GF-D8 (cell line): ENCODE data around the gene SOS2.

ENCODE experiments used
- DNase-seq: peaks from one replicate; lab custom pipeline; 2025; lab: John Stamatoyannopoulos, UW

SOS2 gene

DNA sequence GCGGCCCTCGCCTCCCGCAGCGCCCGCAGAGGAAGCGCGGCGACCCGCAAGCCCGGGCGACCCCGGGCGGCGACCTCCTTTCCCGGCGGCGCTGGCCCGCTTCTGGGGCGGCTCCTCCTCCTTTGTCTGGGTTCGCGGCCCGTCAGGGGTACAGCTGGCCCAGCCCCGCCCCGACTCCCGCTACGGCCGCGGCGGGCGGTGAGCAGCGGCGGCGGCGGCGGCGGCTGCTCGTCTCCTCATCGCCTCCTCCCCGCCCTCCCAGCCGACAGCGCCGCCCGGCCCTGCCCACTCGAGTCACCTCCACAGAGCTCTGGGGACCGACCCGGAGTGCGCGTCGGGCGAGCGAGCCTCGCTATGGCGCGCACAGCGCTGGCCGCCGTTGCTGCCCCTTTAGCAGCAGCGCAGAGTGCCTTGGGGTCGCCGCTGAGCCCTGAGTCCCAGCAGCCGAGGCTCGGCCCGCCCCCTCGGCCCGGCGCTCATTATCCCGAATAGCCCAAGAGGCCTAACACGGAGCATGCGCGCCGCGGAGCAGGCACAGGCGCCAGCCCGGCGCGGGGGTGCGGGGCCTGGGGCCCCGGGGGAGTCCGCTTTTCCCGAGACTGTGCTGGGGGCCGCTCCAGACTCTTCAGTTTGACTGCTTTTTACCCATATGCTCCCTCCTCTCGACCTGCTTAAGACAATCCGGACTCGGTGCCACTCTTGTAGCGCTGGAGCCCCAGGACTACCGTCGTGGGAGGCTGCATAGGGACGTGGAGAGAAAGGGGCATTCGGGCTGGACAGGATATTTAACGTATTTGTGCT, at the start of gene SOS2:
Gene SOS2, minus strand, starts transcription at position 104 of the 801 bp plus-strand sequence. CDS start 295 bp downstream, outside the sequence.
- peak; percentile 69 for DNase-seq

DNA sequence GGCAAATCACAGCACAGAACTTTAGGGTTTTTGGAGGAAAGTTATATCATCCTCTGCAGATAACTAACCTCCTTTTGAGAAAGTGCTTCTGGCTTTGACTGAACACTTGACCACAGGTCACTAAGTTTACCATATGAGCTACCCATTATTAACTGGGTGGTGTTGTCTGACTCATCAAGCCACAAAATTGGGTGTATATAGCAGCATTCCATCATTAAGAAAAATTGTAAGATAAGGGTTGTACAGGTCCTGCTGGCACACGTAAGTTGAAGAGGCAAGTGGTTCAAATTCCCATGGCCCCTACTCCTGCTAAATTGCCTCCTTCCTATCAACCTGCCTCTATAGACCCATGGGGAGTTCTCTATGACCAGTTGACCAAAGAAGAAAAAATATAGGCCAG, 41.1 kb upstream of the SOS2 start:
- no peak for DNase-seq

DNA sequence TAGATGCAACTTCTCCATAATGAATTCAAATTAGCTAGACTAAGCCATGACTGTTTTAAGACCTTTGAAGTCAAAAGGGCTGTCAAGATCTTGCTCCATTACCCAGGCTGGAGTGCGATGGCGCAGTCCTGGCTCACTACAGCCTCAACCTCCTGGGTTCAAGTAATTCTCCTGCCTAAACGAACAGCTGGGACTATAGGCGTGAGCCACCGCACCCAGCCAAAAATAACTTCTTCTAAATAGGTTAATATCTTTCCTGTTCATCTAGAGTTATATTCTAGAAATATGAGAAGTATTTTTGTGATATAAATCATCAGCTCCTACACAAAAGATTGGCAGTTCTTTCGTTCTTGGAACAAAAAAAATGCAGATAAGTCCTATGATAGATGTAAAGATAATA, 39.6 kb upstream of the SOS2 start:
- DNase-seq, result no peak

DNA sequence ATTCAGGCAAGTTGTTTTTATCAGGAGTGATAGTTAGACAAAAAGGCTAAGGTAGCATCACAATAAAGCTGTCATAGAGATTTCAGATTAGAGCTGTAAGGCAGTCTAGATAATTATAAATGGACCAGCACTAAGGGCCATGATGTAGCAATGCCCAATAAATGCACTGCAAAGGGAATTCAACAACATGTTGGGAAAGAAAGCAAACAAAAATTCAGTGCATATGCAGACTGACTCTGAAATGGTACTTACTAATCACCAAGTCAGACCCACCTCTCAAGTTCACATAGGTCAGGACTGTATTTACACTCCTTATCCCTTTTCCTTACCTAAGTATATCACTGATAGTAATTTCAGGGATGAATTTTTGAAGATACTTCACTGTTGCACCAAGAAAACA, 33.7 kb upstream of the SOS2 start:
- DNase-seq, result no peak

DNA sequence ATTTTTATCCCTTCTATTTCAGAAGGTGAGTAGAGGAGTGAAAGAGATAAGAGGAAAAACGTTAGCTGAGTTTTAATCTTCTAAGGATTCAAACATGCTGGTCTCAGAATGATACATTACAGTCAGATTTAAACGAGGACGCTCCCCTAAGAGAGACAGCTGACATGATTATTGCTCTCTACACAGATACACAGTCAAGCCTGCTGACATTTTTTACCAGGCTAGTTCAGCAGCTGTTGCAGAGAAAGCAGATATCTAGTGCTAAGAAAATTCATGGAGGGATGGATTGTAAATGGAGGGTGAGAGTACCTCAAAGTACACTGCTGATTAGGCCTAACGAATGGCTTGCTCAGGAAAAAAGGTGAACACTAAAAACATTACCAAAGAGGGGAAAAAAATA, 31.9 kb upstream of the SOS2 start:
- no peak for DNase-seq

DNA sequence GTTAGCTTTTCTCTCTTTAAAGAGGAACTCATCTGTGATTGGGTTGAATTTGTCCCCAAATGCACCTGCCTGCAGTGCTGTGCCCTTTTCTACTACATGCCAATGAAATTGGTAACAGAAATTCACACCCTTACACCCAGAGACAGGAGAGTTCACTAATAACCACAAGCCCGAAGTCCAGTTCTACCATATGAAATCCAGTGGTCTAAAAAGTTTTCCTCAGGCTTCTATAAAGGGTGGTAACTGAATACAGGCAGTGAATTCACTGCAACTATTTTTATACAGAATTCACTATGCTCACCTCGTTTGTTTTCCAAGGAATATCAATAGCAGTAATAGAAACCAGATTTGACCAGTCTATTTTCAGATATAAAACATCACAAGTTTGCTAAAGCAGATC, 31.5 kb upstream of the SOS2 start:
- DNase-seq, result no peak

DNA sequence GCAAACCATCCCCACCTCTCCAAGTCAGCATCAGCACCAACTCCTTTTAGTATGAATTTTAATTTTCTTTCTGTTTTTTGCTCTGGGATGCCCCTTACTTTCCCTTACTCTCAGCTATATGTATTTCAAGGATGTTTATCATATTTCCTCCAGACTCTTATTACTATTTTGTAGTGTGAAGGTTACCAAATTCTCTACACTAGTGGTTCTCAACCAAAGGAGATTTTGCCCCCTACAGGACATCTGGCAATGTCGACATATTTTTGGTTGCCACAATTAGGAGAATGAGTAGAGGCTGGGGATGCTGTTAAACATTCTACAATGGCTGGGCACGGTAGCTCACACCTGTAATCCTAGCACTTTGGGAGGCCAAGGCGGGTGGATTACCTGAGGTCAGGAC, 29.1 kb upstream of the SOS2 start:
- DNase-seq, result no peak

DNA sequence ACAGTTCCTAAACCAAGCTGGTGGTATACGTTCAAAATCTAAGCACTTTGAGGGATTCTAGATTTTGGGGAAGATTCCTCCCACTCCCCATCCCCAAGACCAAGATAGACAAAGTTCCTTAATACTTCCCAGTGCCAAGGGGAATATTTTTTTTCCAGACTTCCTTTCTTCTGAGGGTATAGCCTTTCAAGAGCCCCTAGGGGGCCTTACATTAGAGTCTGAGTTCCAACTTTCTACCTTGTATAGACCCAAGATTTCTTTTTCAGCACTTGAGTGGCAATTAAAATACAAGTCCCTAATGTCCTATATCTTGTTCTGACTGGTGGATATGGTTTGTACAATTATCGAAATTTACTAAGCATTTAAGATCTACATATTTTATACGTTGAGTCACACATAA, 28.7 kb upstream of the SOS2 start:
- DNase-seq, result no peak

DNA sequence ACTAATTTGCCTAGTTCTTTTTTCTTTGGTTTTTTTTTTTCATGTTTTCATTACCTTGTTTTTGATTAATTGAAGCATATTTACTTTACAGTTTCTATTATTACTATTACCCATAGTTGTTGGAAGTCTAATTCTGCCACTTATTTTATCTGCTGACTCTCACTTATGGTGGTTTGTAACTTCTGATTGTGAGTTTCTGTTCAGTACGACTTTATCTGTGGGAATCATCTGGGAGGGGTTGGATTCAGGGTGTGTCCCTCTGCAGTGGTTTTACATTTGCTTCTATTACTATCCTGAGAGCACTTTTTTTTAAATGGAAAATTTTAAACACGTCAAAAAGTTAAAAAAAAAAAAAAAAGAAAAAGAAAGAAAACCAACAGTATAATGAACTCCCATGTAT, 26.4 kb upstream of the SOS2 start:
- no peak for DNase-seq

DNA sequence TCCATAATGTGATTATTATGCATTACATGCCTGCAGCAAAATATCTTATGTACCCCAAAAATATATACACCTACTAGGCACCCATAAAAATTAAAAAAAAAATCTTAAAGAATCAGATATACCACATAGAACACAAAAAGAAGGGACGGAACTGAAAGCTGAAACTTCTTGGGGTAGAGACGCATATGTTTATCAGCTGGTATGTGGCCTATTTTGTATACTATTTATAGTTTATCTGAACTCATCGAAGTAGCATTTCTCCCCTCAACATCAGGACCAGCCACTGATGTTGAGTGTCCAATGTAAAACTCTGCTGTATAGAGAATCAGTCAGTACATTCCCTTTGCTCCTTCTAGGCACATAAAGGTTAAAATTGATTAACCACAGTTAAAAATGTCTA, 22.9 kb upstream of the SOS2 start:
- no peak for DNase-seq

DNA sequence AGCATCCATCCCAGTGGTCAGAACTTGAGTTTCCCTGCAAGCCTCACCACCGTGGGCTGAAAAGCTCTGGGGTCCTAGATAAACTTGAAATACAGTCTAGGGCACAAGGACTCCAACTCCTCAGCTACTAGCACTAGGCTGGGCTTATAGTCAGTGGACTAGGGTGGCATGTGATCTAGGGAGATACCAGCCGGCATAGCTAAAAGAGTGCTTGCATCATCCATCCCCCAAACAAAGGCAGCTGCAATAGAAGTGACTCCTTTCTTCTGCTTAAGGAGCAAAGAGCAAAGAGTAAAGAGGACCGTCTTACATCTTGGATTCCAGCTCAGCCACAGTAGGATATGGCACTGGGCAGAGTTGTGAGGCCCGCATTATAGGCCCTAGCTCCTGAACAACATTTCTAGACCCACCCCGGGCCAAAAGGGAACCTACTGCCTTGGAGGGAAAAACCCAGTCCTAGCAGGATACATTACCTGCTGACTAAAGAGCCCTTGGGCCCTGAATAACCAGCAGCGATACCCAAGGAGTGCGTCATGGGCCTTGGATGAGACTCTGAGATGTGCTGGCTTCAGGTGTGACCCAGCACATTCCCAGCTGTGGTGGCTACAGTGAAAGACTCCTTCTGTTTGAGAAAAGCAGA, 17.9 kb upstream of the SOS2 start:
- no peak for DNase-seq

DNA sequence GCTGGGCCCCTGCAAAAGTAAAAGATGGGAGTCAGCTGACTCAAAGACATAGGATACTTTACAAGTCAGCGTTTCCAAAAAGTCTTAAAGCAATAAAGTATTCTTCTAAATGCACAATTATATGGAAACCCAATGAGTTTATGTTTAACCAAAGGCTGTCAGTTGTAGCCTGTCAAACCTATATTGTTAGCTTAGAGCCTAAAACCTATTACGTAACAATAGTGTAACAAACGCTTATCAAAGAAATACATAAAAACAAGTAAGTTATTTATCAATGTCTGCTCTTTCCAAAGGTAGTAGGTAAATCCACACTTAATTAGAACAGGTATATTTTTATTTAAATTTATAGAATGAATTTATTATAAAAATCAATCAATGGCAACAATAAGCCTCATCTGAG, 15.9 kb upstream of the SOS2 start:
- no peak for DNase-seq

DNA sequence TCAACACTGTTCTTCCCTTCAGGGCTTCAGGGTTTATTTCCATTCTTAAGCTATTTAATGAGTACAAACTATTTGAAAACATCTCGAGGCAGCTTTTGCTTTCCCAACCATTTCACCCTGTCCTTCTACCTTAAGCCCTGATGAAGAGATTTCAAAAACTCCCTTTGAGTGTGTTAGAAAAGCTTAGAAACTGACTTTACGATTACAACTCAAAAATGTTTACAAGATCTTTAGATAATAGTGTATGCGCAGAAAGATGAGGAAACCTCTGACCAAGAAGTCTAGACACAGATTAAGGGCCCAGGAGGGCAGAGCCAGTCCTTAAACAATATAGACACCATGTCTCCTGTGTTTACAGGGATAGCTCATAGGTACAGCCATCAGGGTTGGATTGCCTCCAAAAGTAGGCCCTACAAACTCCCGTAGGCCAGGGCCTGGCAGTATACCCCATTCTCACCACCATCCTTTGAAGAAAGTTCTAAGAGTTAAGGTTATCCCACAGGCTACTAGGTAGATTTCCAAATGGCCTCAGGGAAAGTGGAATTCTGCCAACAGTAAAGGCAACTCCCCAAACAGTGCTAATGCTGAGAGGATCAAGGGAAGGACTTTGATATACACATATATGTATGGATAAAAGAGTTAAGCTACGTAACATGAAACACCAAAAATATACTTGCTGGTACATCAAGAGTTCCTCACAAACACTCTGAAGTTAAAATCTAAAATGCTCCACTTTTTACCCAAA, 11.4 kb upstream of the SOS2 start:
- DNase-seq, result no peak

DNA sequence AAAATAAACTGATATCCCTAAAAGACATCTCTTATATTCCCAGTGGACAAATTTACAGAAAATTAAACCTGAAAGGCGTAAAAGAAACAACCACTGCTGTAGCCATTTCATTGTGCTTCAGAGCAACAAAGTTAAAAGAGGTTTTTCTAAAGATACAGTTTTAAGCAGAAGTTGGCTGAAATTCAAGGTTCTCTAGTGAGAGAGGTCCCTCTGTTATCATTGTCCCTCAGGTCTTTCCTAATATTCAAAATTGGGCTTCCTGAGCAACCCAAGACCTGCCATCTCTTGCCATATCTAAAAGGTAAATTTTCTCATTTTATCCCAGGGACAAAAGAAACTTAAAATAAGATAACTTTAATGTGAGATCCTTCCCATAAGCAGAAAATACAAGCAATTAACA, 10.7 kb upstream of the SOS2 start:
- DNase-seq, result no peak

DNA sequence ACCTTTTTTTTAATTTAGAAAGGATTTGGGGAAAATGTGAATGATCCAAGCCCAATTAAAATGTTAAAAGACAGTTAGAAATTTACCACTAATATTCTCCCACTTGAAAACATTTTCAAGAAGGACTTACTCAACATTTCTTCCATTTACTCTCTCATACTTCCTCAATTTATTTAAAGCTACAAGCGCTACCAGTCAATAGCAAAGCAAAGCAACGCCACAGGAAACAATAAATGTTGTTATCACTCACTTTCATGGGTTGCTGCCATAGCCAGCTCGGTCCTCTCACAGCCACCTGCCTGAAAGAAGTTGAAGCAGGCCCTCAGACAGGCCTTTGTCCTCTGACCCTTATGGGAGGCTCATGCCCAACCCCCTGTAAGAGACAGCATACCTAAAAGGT, 6.0 kb upstream of the SOS2 start:
- peak; percentile 94 for DNase-seq

DNA sequence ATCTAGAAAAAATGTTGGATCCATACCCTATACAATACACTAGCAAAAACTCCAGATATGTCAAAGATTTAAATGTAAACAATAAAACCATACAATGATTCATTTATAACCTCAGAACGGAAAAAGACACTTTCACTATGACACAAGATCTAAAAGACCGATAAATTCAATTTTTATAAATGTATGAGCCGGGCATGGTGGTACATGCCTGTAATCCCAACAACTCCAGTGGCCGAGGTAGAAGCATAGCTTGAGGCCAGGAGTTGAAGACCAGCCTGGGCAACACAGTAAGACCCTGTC, 2.5 kb upstream of the SOS2 start:
- no peak for DNase-seq

DNA sequence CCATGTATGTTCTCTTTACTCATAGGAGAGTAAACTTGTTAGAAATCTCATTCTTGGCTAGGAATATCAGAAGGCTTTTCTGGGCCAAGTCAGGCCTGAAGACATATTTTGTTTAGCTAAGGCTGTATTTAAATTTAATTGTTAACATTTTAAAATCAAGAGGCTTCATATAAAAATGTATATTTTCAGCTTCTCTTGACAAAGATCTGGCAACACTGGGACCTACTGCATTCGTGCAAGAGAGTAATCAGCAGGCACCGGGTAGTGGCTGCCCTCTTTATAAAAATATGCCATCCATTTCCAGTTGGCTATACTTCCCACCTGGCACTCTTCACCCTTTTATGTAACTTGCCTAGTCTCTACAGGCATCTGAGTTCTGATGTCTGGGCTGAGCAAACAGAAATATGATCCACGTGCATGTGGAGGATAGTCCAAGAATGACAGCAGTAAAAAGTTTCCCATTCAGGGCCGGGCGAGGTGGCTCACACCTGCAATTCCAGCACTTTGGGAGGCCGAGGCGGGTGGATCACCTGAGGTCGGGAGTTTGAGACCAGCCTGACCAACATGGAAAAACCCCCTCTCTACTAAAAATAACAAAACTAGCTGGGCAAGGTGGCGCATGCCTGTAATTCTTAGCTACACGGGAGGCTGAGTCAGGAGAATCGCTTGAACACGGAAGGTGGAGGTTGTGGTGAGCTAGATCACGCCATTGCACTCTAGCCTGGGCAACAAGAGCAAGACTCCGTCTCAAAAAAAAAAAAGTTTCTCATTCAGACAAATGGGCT, 2.0 kb upstream of the SOS2 start:
- DNase-seq, result no peak

DNA sequence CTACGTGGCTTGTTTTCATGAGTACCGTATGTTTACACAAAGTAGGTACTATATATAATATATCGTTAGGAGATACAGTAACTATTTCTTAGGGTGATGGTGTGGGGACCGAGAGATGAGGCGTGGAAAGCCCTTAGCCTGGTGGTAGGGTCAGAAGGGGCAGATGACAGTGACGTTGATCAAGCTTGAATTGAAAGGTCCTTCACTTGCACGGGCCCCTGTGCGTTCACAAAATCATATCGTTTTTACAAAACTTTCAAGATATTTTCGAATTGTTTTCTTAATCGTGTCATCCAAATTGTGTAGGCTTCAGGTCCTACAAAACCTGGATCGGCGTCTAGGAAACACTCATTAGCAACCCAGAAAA, 881 bp upstream of the SOS2 start:
- no peak for DNase-seq

DNA sequence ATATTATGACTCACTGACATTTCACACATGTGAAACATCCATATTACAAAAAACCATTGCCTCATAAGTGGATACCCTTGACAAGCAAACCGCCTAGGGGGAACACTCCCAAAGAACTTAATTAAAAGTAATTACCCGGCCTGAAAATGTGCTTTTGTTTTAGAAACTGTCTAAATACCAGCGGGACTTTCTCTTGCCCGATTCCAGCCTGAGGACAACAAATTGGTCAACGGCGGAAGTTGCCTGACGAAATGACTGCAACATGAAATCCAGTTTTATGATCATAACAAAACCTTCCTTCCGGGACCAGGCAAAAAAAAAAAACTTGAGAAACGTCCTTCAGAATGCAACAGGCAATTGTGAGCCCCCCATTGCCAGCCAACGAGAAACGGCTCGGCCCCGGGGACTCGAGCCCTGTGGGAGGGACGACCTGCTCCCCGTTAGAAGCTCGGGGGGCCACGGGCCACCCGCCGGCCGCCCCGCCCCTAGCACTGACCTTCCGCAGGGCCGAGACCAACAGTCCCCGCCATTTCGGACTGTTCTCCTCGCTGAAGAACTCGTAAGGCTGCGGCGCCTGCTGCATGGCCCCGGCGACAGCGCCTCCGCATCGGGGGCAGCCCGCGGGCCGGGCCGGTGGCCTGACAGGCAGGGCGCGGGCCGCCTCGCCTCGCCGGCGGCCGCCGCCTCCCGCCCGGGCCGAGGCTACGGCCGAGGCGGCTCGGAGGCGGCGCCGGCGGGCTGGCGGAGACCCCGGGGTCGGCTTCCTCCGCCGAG, 490 bp downstream of the SOS2 start:
- DNase-seq, result peak; percentile 64

DNA sequence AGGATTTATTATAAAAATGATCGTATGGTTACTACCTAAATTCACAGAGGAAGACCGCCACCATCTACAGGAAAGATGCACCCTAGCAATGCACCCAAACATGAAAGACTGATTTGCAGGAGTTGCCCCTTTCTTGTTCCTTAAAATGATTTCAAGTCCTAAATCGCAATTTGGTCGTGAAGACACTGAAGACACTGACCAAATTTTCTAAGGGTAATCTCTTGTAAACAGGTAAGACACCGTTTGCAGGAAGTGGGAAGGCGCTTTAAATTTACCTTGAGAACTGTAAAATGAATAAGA, 1.0 kb downstream of the SOS2 start:
- DNase-seq, result no peak

DNA sequence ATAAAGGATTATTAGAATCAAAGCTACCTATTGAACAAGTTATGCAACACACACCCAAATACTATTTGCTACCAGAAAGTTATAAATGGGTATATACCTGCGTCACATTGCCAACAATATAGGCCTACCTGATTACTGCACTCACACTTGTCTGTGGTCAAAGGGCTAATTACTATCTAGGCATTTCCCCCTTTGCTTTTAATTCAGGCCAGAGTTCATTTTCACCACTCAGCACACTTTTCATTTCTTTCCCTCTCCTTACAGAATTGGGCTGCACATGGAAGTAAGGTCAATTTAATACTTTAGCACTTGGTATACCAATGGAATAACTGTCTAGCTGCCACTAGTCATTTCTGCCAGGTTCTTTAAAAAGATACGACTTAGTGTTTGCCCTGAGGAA, 1.7 kb downstream of the SOS2 start:
- no peak for DNase-seq

DNA sequence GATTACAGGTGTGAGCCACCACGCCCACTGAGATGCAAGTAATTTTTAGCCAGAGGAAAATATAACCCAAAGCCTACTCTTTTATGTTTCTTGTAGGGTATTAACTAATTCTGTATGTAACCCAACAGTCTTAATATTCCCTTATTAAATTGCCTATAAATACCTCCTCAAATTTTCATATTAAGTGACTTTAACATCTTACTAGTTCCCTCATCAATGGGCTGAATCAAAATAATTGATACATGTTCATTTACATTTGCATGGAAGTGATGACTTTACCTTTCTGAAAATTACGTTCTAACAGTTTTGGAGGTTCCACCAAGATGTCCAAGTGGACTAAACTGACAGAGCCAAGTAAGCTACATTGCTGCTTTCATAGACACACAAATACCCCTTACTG, 3.1 kb downstream of the SOS2 start:
- DNase-seq, result no peak
